Prostate gland (tissue), 2 donors: ENCODE measurements around the gene PRR14L.

ENCODE experiments used
- CTCF ChIP-seq, 4 experiments: fragments of 200-600 bp in 2 of 4; fragments of 450-650 bp in 2 of 4; sonication (generic) in 2 of 4; IDR thresholded peaks; 1 replicate in 3 of 4; 2 replicates in 1 of 4; pipeline ENCODE4 v1.5.1; 2016 to 2019; ENCODE audit warnings: antibody characterized with exemption in 4 of 4, mild to moderate bottlenecking in 2 of 4, moderate library complexity in 2 of 4
- POLR2A ChIP-seq: fragments of 450-650 bp; IDR thresholded peaks from one replicate; pipeline ENCODE4 v1.6.1; 2016; ENCODE audit warnings: antibody characterized with exemption, mild to moderate bottlenecking
- POLR2AphosphoS5 ChIP-seq: sonication (generic); formaldehyde crosslinking; IDR thresholded peaks from one replicate; pipeline ENCODE4 v1.6.1; 2017; ENCODE audit warnings: antibody characterized with exemption

GRCh38 chr22:31651664-31652063, 98.3 kb downstream of the PRR14L start:
- TF ChIP-seq POLR2A: no peak
- no peak for TF ChIP-seq CTCF (IDR thresholded peaks at IDR 0.05)
- TF ChIP-seq POLR2AphosphoS5: no peak
